ENCODE measurements around the gene TNMD. TPM values are rescaled to one million over a fixed set of nuclear protein-coding genes. Genes with fewer than 3 reads are reported as not detected.
"Not testable (repeated sequence)": the region's sequence is repeated elsewhere in the genome, so short reads cannot be mapped to it uniquely, and the experiment has no call there.

The TNMD gene
- total RNA-seq, result not detected in 2 replicates
- long read RNA-seq, partial matches to known transcripts, result 0 of 1 reads
- long read RNA-seq, other reads (novel, unspliced or antisense), result 0 of 1 reads

DNA sequence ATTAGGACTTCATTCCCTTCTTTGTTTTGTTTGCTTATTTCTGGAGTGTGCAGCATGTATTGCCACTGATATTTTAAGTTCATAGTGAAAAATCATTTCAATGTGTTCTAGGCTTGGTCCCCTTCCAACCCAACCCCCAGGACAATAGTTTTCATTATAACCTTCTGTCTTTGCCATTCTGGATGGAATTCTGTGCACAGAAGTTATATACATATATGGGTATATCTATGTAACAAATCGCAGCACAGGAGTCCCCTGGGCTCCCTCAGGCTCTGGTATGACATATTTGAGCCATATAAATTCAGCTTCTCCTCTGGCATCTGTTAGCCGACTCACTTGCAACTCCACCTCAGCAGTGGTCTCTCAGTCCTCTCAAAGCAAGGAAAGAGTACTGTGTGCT lies at the start of gene TNMD:
Gene TNMD, plus strand, starts transcription at position 326 of the 400 bp plus-strand sequence. CDS start 83 bp downstream, outside the sequence.
- TF ChIP-seq CTCF (IDR thresholded peaks at IDR 0.05), result no peak
- peaks cover 22% of the 10 kb centered on the region for H3K27me3 Mint-ChIP-seq (ENCODE audit: unreplicated experiment)
- no peak within 1 kb of the TSS for H3K27ac Mint-ChIP-seq (ENCODE audit: unreplicated experiment)
- H3K36me3 Mint-ChIP-seq (ENCODE audit: unreplicated experiment), result no peaks in the 10 kb centered on the region
- H3K4me1 Mint-ChIP-seq (ENCODE audit: unreplicated experiment), result no peaks in the 10 kb centered on the region
- DNase-seq (ENCODE audit: extremely low spot score, unreplicated experiment), result no peak
- no peak within 1 kb of the TSS for H3K4me3 Mint-ChIP-seq (ENCODE audit: unreplicated experiment)
- H3K9me3 Mint-ChIP-seq (ENCODE audit: unreplicated experiment), result peaks cover 3% of the 10 kb centered on the region

- not testable (repeated sequence) for H3K27me3 Mint-ChIP-seq (ENCODE audit: unreplicated experiment); H3K4me1 Mint-ChIP-seq (ENCODE audit: unreplicated experiment); H3K36me3 Mint-ChIP-seq (ENCODE audit: unreplicated experiment); DNase-seq (ENCODE audit: extremely low spot score, unreplicated experiment); H3K4me3 Mint-ChIP-seq (ENCODE audit: unreplicated experiment); H3K9me3 Mint-ChIP-seq (ENCODE audit: unreplicated experiment); H3K27ac Mint-ChIP-seq (ENCODE audit: unreplicated experiment)
- TF ChIP-seq CTCF (IDR thresholded peaks at IDR 0.05), result peak; percentile 27
Measured at GRCh38 chrX:100565534-100565933, 19.2 kb upstream of the TNMD start.

DNA sequence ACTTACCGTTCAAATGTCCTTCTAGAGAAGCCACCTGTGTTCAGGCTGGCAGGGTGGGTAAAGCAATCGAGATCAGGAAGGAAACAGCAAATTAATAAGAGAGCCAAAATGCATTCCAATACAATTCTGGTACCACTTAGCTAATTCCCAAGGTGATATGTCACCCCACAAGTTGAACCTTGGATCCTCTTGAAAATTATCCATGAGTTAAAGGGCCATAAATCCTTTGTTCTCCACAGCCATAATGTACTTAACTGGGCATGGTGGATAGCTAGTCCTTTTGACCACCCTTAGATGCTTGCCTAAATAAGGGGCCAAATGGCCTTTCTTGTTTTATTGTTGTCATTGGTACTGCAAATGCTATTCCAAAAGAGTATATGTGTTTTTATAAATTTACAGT lies 2.0 kb downstream of the TNMD start:
- Mint-ChIP-seq H3K4me3 (ENCODE audit: unreplicated experiment) (no peak overlapping the region), H3K4me1 (ENCODE audit: unreplicated experiment) (no peaks in the 10 kb centered on the region), H3K27me3 (ENCODE audit: unreplicated experiment) (peaks cover 26% of the 10 kb centered on the region), H3K27ac (ENCODE audit: unreplicated experiment) (no peak overlapping the region), H3K9me3 (ENCODE audit: unreplicated experiment) (peaks cover 3% of the 10 kb centered on the region), H3K36me3 (ENCODE audit: unreplicated experiment) (no peaks in the 10 kb centered on the region)
- TF ChIP-seq CTCF (IDR thresholded peaks at IDR 0.05), result no peak
- no peak for DNase-seq (ENCODE audit: extremely low spot score, unreplicated experiment)

DNA sequence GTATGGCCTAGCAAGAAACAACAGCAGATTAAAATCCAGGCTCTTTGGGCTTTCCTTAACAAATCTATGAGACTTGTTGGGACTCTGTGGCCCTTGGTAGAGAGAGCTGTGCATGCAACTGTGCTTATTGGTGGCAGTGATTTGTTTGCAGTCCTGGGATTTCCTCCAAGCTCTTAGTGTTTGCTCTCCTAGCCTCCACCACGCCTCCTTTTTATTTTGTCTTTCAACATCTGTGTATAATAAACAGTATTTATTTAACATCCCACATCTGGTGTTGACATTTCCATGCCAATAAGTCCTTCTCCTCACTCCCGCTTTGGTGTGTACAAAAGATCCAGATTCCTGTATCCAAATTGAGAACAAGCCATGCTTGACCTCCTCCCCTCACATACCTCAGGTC lies 3.1 kb downstream of the TNMD start:
- Mint-ChIP-seq H3K9me3 (ENCODE audit: unreplicated experiment) (no peaks in the 10 kb centered on the region), H3K27me3 (ENCODE audit: unreplicated experiment) (peaks cover 21% of the 10 kb centered on the region), H3K4me3 (ENCODE audit: unreplicated experiment) (no peak overlapping the region), H3K27ac (ENCODE audit: unreplicated experiment) (no peak overlapping the region), H3K4me1 (ENCODE audit: unreplicated experiment) (no peaks in the 10 kb centered on the region), H3K36me3 (ENCODE audit: unreplicated experiment) (no peaks in the 10 kb centered on the region)
- no peak for TF ChIP-seq CTCF (IDR thresholded peaks at IDR 0.05)
- no peak for DNase-seq (ENCODE audit: extremely low spot score, unreplicated experiment)

DNA sequence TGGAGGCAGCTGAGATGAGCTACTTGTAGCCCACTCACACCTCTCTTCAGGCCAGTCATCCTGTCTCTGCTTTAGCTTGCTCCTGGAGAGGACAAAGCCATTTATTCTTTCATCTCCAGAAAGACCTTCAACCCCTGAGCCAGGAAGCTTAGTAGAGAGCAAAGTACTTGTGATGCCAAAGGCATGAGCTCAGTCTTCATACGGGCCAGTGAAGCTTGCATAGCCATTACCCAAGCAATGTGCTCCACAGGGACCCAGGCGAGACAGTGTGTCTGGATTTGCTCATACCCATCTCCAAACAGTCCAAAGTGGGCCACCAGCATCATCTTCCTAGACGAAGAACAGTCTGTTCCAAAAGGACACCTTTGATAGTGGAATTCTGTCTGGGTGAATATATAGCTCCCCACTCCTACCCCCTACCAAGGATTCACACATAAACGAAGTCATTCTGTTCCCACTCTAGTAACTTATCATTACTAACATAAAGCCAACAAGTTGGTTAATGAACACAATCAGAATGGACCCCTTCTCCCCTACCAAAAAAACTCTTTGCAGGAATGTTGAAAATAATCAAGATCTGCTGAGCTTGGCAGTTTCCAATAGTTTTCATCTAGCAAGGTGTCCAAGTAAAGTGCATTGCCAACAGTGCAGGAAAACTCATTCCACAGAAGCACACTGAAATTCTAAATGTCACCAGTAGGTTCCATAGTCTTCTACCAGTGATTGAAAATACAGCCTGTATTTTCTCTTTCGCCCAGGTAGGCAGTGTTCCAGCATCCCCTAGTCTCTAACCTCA lies 6.7 kb downstream of the TNMD start:
- peaks cover 2% of the 10 kb centered on the region for H3K9me3 Mint-ChIP-seq (ENCODE audit: unreplicated experiment)
- no peak for TF ChIP-seq CTCF (IDR thresholded peaks at IDR 0.05)
- no peak for DNase-seq (ENCODE audit: extremely low spot score, unreplicated experiment)
- peaks cover 10% of the 10 kb centered on the region for H3K27me3 Mint-ChIP-seq (ENCODE audit: unreplicated experiment)
- H3K36me3 Mint-ChIP-seq (ENCODE audit: unreplicated experiment), result no peaks in the 10 kb centered on the region
- no peak overlapping the region for H3K27ac Mint-ChIP-seq (ENCODE audit: unreplicated experiment)
- H3K4me1 Mint-ChIP-seq (ENCODE audit: unreplicated experiment), result no peaks in the 10 kb centered on the region
- no peak overlapping the region for H3K4me3 Mint-ChIP-seq (ENCODE audit: unreplicated experiment)

Data from osteocyte (in vitro differentiated cells).